Measurements from ENCODE around the gene DMD.

DNA sequence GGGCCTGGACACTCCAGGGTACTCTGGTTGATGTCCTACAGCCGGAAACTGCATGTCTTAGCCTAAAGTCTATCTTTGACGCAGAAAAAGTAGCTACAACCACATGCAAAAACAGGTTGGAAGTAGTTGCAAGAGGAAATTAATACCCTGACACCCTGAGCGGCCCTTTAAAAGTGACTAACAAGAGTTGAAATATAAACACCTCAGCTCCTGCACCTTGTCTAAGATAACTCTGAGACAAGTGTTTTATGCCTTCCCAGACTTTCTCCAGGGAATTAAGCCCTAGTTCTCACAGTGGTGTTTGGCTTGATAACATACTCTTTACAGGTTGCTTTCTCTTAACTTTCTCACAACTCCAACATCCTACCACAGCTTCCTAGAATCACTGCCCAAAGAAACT, 943.1 kb downstream of the DMD start:
- TF ChIP-seq EZH2 (IDR thresholded peaks at IDR 0.05; ENCODE audit: insufficient read depth, poor library complexity, severe bottlenecking) (no peak), EZH2phosphoT487 (IDR thresholded peaks at IDR 0.05; ENCODE audit: insufficient read depth, low read depth) (no peak)

Measured in GM23248 (cell line).